Transverse colon (tissue), 4 donors: Measurements from ENCODE around the gene ACVR2B.

Experiments
- POLR2A ChIP-seq: fragments of 450-650 bp; IDR thresholded peaks from one replicate; pipeline ENCODE4 v1.6.1; 2016; ENCODE audit warnings: antibody characterized with exemption, mild to moderate bottlenecking, moderate library complexity
- POLR2AphosphoS5 ChIP-seq, 3 donors: sonication (generic); formaldehyde crosslinking; IDR thresholded peaks; one replicate each; pipeline ENCODE4 v1.6.1; 2016; ENCODE audit warnings: antibody characterized with exemption in 3 of 3
- TF ChIP-seq, protein P1 (sequence below), 5 experiments: fragments of 200-600 bp in 3 of 5; fragments of 450-650 bp in 2 of 5; sonication (generic) in 3 of 5; IDR thresholded peaks; 1 replicate in 2 of 5; 2 replicates in 3 of 5; pipeline ENCODE4 v1.5.1; 2016 to 2017; ENCODE audit warnings: antibody characterized with exemption in 5 of 5, inconsistent platforms in 3 of 5, mild to moderate bottlenecking in 2 of 5, moderate library complexity in 1 of 5

DNA sequence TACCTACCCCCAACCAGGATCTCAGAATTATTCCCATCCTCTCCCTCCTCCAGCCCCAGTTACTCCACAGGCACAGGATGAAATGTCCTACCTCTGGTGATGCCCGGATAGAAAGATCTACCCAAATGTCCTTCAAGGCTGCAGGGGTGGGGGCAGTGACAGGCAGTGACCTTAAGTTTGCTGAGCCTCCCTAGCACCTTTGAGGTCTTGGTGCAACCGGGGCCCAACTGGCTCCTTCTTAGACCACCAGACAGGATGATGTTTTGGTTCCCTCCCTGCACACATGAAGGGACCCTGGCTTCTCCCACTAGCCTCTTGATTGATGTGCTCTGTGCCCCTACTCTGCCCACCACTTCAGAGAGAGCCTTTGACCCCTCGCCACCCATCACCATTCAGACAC, 78.8 kb downstream of the ACVR2B start:
- TF ChIP-seq, protein P1, sequence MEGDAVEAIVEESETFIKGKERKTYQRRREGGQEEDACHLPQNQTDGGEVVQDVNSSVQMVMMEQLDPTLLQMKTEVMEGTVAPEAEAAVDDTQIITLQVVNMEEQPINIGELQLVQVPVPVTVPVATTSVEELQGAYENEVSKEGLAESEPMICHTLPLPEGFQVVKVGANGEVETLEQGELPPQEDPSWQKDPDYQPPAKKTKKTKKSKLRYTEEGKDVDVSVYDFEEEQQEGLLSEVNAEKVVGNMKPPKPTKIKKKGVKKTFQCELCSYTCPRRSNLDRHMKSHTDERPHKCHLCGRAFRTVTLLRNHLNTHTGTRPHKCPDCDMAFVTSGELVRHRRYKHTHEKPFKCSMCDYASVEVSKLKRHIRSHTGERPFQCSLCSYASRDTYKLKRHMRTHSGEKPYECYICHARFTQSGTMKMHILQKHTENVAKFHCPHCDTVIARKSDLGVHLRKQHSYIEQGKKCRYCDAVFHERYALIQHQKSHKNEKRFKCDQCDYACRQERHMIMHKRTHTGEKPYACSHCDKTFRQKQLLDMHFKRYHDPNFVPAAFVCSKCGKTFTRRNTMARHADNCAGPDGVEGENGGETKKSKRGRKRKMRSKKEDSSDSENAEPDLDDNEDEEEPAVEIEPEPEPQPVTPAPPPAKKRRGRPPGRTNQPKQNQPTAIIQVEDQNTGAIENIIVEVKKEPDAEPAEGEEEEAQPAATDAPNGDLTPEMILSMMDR (IDR thresholded peaks at IDR 0.05): no peak
- TF ChIP-seq POLR2AphosphoS5 (IDR thresholded peaks at IDR 0.05) (no peak), POLR2A (no peak)
